M059J (cell line): ENCODE data around the gene LCE3B. TPM values are rescaled to one million over a fixed set of nuclear protein-coding genes. Genes with fewer than 3 reads are reported as not detected.
"Not testable (repeated sequence)": the region's sequence is repeated elsewhere in the genome, so short reads cannot be mapped to it uniquely, and the experiment has no call there.

Experiments used
- DNase-seq: peaks from one replicate; pipeline ENCODE4 v3.0.0-alpha.2; 2012; ENCODE audit warnings: low read depth
- total RNA-seq: library from RNA; depleted of rRNA; stranded (reverse); fragments of >200 nt; shearing (Covaris generic); gene quantifications from 2 replicates; pipeline ENCODE4 v1.2.3, GENCODE V29; 2014; rRNA removed

The LCE3B gene
- total RNA-seq, result not detected in 2 replicates

GRCh38 chr1:152613511-152613910 is at the start of gene LCE3B:
TSS of gene LCE3B (plus strand) at chr1:152613811. CDS start at chr1:152613811, 0 bp downstream.
- DNase-seq, result no peak

- DNase-seq, result no peak
Observed at GRCh38 chr1:152565115-152565514, 48.5 kb upstream of the LCE3B start.

GRCh38 chr1:152565535-152566215 is 47.9 kb upstream of the LCE3B start:
- DNase-seq, result no peak

- DNase-seq, result no peak
Observed at GRCh38 chr1:152566681-152567080, 46.9 kb upstream of the LCE3B start, which contains the start of gene LCE3E. TSS of gene LCE3E (minus strand) at chr1:152566780. CDS start at chr1:152566208, 572 bp downstream.

DNA sequence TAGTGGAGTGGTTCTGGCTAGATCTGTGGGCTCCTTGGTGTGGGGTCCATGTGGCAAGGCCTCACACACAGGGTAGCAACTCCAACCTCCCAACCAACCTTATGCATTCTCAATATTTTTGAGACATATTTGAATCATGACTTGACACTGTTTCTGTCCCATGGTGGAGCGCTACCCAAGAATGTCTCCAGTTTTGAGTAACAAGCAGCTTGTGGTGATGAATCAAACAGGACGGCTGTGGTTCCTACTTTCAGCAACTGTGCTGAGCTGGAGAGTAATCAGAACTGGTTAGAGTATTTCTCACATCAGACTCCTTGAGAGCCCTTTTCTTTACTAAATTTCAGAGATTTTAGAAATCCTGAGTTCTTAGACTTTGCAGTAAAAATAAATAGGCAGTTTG is 36.4 kb upstream of the LCE3B start:
- DNase-seq, result no peak

- not testable (repeated sequence) for DNase-seq
Observed at GRCh38 chr1:152579526-152579925, 34.1 kb upstream of the LCE3B start.

DNA sequence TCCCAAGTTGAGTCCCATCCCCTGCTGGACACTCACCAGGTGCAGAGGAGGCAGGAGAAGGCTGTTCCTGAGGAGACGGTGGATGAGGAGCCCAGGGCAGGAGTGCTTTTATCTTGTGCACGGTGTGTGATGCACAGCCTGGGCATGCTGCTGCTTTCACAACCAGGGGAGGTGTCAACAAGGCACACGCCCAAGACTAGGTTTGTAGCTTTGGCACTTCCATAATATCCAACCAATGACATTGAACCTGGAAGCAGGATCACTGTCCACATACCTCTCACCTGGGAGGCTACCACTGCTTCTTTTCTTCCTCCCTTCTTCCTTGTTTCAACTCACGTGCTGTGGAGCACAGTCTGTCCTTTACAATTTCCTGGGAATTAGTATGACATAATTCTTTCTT is 33.2 kb upstream of the LCE3B start, which contains the start of gene LCE3D:
Gene LCE3D (minus strand): TSS at position 84 of the 400 bp plus-strand sequence. CDS start 580 bp downstream, outside the sequence.
- DNase-seq, result no peak

DNA sequence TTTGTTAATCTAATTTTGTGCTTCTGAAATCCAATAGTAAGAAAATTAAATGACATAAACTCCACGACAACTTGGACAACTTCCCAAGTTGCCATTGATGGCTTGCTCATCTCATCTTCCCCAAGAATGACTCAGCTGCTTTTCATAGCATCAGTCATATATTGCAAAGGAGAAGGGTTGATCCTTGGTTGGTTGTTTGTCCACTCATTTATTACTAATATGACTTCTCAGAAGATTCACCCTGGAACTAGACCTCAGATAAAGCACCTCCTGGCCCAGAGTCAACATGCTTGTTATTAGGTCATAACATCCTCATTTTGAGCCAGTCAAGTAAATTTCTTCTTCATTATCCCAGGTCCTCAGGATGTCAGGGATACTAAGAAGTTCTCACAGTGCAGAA is 31.0 kb upstream of the LCE3B start:
- DNase-seq, result no peak

- DNase-seq, result no peak
Observed at GRCh38 chr1:152585586-152585985, 28.0 kb upstream of the LCE3B start.

- DNase-seq, result no peak
Observed at GRCh38 chr1:152596986-152597385, 16.6 kb upstream of the LCE3B start.

DNA sequence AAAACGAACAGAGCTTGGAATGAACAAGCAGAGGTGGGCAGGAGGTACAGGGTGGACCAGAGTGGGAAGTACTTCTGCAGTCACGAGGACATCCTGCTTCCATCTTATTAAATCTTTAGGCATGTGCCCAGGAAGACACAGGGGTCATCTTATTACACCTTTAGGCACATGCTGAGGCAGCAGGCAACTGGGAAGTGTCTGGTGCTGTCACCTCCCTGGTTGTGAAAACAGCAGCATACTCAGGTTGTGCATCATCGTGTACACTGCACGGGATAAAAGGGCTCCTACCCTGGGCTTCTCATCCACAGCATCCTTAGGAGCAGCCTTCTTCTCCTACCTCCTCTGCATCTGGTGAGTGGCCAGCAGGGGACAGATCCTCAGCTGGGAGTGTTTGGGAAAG is 13.7 kb upstream of the LCE3B start, which contains the start of gene LCE3C:
Gene LCE3C (plus strand): TSS at position 301 of the 400 bp plus-strand sequence. CDS start 498 bp downstream, outside the sequence.
- DNase-seq, result no peak

- DNase-seq, result no peak
Observed at GRCh38 chr1:152621993-152622392, 8.4 kb downstream of the LCE3B start.

- DNase-seq, result peak; percentile 27
Observed at GRCh38 chr1:152622803-152623202, 9.2 kb downstream of the LCE3B start, which contains the start of gene LCE3A. TSS of gene LCE3A (minus strand) at chr1:152623103. CDS start at chr1:152623103, 0 bp downstream.

GRCh38 chr1:152623203-152623844 is 9.7 kb downstream of the LCE3B start:
- no peak for DNase-seq

DNA sequence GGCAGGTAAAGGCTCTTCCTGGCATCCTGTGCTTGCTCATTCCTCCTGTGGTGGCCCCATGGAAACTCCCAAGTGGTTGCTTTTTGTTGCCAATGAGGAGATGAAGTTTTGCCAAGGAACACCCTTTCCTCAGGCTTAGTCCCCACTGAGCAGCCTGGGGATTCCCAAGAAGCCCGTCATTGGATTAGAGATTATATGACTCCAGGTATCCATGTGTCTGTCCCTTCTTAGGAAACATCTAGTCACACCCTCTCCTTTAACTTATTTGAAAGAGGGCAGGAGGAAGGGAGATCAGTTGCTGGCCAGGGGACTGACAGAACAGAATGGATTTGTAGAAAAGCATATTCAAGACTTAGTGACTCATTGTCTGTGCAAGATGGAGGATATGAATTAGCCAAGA is 13.1 kb downstream of the LCE3B start:
- DNase-seq, result no peak

DNA sequence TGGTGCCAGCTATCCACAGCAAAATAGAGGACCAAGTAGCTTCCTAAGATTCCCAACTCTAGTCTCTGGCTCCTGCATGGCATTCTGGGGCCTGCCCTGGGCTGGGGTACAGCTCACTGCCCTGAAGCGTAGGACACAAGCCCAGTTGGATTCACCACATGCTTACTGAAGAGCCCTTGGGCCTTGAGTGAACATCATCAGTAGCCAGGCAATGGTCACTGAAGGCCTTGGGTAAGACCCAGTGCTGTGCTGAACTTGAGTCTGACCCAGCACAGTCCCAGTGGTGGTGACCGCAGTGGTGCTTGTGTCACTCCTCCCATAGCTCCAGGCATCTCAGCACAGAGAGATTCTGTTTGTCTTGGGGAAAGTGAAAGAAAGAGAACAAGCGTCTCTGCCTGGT is 17.0 kb downstream of the LCE3B start:
- DNase-seq, result no peak

GRCh38 chr1:152640351-152640750 is 26.7 kb downstream of the LCE3B start:
- no peak for DNase-seq

DNA sequence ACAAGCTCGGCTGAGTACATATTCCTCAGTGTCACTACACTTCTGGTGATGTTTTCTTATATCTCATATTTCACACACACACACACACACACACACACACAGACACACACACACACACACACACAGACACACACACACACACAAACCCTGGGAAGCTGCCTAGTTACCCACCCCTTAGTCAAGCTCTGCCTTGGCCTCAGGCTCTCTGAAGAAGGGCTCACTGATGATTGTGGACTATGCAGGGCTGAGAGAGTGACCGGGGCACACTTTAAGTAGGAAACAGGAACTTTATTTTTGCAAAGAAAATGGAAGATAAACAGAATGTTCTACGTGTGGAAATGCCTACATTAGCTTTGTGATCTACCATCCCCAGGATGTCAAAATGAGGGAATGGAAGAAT is 30.3 kb downstream of the LCE3B start:
- no peak for DNase-seq

DNA sequence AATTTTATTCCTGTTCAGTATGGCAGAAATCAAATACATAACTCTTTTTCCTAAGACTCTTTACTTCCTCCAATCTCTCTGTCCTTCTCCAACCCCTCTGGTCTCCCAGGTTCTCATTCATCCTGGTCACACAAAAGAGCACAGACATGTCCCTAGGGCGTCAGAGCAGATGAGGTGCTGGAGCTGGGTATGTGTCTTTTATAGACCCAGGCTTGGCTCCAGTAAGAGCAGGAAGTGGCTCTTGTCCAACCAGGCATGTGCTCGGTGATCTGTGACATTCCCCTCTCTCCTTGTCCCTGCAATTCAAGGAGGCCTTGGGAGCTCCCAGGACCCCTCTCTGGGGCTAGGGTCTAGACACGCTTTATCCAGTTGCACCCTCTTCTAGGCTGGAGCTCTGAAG is 31.5 kb downstream of the LCE3B start:
- DNase-seq, result no peak

GRCh38 chr1:152646656-152647055 is 33.0 kb downstream of the LCE3B start:
- DNase-seq, result no peak

- DNase-seq, result peak; percentile 32
Observed at GRCh38 chr1:152654110-152654509, 40.5 kb downstream of the LCE3B start.

DNA sequence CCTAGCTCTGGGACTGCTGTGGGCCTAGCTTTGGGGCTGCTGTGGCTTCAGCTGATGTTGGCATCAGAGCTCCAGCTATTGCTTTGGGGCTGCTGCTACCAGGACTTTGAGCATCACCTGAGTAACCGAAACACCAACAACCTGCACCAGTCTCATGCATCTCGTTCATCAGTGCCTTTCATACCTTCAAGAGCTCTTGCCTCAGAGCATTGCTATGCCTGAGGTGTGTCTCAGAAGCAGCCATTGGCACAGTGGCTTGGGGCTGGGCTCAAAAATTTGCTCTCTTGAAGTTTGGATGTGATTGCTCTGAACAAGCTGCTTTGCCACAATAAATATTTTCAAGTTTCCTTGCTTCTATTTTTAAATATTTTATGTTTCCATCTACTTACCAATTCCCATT is 42.8 kb downstream of the LCE3B start:
- DNase-seq, result no peak

- DNase-seq, result no peak
Observed at GRCh38 chr1:152657677-152658076, 44.1 kb downstream of the LCE3B start.
